OCI-LY3 (cell line): ENCODE measurements around the gene URB1.

Experiments used
- EZH2phosphoT487 ChIP-seq: fragments of 200-600 bp; shearing (Covaris generic); IDR thresholded peaks from 2 replicates; pipeline ENCODE4 v1.6.1; 2018; ENCODE audit warnings: antibody characterized with exemption, mixed run types, low read depth
- TF ChIP-seq, protein P1 (sequence below): fragments of 200-600, 300-600 bp; sonication (generic); IDR thresholded peaks from 2 replicates; pipeline ENCODE4 v1.5.1; 2014; ENCODE audit warnings: antibody characterized with exemption, low read length, low read depth

DNA sequence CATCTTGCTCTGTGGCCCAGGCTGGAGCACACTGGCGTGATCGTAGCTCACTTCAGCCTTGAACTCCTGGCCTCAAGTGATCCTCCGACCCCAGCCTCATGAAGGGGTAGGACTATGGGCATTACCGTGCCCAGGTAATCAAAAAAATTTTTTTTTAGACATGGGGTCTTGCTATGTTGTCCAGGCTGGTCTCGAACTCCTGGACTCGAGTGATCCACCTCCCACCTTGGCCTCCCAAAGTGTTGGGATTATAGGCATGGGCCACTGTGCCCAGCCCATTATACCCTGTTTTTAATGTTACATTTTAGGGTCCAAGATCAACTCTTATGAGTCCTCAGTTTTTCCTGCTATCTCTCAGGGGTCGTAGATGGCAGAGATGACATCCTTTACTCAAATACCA, 87.8 kb downstream of the URB1 start:
- TF ChIP-seq, protein P1, sequence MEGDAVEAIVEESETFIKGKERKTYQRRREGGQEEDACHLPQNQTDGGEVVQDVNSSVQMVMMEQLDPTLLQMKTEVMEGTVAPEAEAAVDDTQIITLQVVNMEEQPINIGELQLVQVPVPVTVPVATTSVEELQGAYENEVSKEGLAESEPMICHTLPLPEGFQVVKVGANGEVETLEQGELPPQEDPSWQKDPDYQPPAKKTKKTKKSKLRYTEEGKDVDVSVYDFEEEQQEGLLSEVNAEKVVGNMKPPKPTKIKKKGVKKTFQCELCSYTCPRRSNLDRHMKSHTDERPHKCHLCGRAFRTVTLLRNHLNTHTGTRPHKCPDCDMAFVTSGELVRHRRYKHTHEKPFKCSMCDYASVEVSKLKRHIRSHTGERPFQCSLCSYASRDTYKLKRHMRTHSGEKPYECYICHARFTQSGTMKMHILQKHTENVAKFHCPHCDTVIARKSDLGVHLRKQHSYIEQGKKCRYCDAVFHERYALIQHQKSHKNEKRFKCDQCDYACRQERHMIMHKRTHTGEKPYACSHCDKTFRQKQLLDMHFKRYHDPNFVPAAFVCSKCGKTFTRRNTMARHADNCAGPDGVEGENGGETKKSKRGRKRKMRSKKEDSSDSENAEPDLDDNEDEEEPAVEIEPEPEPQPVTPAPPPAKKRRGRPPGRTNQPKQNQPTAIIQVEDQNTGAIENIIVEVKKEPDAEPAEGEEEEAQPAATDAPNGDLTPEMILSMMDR, result no peak
- no peak for TF ChIP-seq EZH2phosphoT487
